HG03558 (cell line): ENCODE measurements around the gene WDR36.
"Not testable (repeated sequence)": the region's sequence is repeated elsewhere in the genome, so short reads cannot be mapped to it uniquely, and the experiment has no call there.

ENCODE experiments used
- ATAC-seq: cut with Tn5 transposase; IDR thresholded peaks from one replicate; pipeline ENCODE4 v1.9.1; 2021; ENCODE audit warnings: moderate number of reproducible peaks; ENCODE audit not compliant: unreplicated experiment; ENCODE audit errors: extremely low read depth

Gene WDR36

GRCh38 chr5:111134087-111134486, 41.9 kb downstream of the WDR36 start:
- ATAC-seq: no peak

- ATAC-seq: no peak
These were observed 42.7 kb downstream of the WDR36 start for GRCh38 chr5:111134864-111135263.

- ATAC-seq: no peak
These were observed 43.2 kb downstream of the WDR36 start for GRCh38 chr5:111135363-111135762.

GRCh38 chr5:111135946-111136345, 43.8 kb downstream of the WDR36 start:
- ATAC-seq: no peak

GRCh38 chr5:111138096-111138495, 45.9 kb downstream of the WDR36 start:
- no peak for ATAC-seq

GRCh38 chr5:111141471-111141870, 49.3 kb downstream of the WDR36 start:
- ATAC-seq: not testable (repeated sequence)

GRCh38 chr5:111142932-111143331, 50.8 kb downstream of the WDR36 start:
- ATAC-seq: no peak

GRCh38 chr5:111143910-111144309, 51.8 kb downstream of the WDR36 start:
- peak; percentile 13 for ATAC-seq

- peak; percentile 97 for ATAC-seq
These were observed 52.3 kb downstream of the WDR36 start for GRCh38 chr5:111144352-111144930.

- ATAC-seq: no peak
These were observed 53.9 kb downstream of the WDR36 start for GRCh38 chr5:111146053-111146452.

GRCh38 chr5:111147502-111147901, 55.4 kb downstream of the WDR36 start:
- ATAC-seq: no peak

- no peak for ATAC-seq
These were observed 59.9 kb downstream of the WDR36 start for GRCh38 chr5:111151998-111152397.

- no peak for ATAC-seq
These were observed 61.3 kb downstream of the WDR36 start for GRCh38 chr5:111153483-111153882.

- no peak for ATAC-seq
These were observed 61.8 kb downstream of the WDR36 start for GRCh38 chr5:111153945-111154344.

GRCh38 chr5:111158105-111158744, 66.1 kb downstream of the WDR36 start:
- peak; percentile 73 for ATAC-seq

- ATAC-seq: no peak
These were observed 67.7 kb downstream of the WDR36 start for GRCh38 chr5:111159845-111160244.

- ATAC-seq: no peak
These were observed 70.9 kb downstream of the WDR36 start for GRCh38 chr5:111163000-111163399.

GRCh38 chr5:111165058-111165457, 72.9 kb downstream of the WDR36 start:
- no peak for ATAC-seq

GRCh38 chr5:111167551-111167950, 75.4 kb downstream of the WDR36 start:
- ATAC-seq: no peak

- no peak for ATAC-seq
These were observed 76.5 kb downstream of the WDR36 start for GRCh38 chr5:111168608-111169007.

- ATAC-seq: no peak
These were observed 77.1 kb downstream of the WDR36 start for GRCh38 chr5:111169269-111169668.

- ATAC-seq: no peak
These were observed 78.1 kb downstream of the WDR36 start for GRCh38 chr5:111170279-111170678.
